GM12878 (cell line): ENCODE data around the gene AHR. TPM values are rescaled to one million over a fixed set of nuclear protein-coding genes. Genes with fewer than 3 reads are reported as not detected.
A peak's percentile ranks its signal among the peaks of the same experiment; 100 is the strongest.

ENCODE experiments used
- ATAC-seq: fragments of 200-7000 bp; cut with Tn5 transposase; 3 replicates; pipeline ENCODE4 v1.9.1; 2020; ENCODE audit warnings: mild to moderate bottlenecking, moderate library complexity
- BruUV-seq: library from RNA; stranded (reverse); fragments of 400-500 nt; replicated peaks from 2 replicates; lab custom pipeline; 2021; lab: Mats Ljungman, UMichigan
- CTCF ChIA-PET: fragments of 300-600 bp; sonication (Branson Sonifier 250); formaldehyde crosslinking; extraction: SDS; loops from one replicate; lab custom pipeline; 2021; ENCODE audit warnings: inconsistent platforms; lab: Yijun Ruan, JAX
- POLR2A ChIA-PET: fragments of 350-600 bp; formaldehyde crosslinking; extraction: SDS; loops from one replicate; lab custom pipeline; 2021; ENCODE audit warnings: inconsistent platforms; lab: Charles Lee
- RAD21 ChIA-PET: fragments of 300-600 bp; sonication (Branson Sonifier 250); formaldehyde crosslinking; loops from one replicate; lab custom pipeline; 2023; ENCODE audit warnings: antibody characterized with exemption; ENCODE audit not compliant: unreplicated experiment; lab: Charles Lee
- SMC1A ChIA-PET: fragments of 300-600 bp; sonication (Branson Sonifier 250); formaldehyde crosslinking; loops from one replicate; lab custom pipeline; 2023; ENCODE audit not compliant: unreplicated experiment, uncharacterized antibody; lab: Charles Lee
- DNase-seq: peaks from one replicate; pipeline ENCODE4 v3.0.0-alpha.2; 2011; ENCODE audit warnings: low read depth, low spot score
- FAIRE-seq: peaks from 3 replicates; lab custom pipeline; 2011; peaks lifted over from hg19 to GRCh38; lab: Jason Lieb, UNC
- H2AFZ ChIP-seq: 2 replicates; pipeline ENCODE4 v1.6.0; 2011; ENCODE audit warnings: low read depth, low read length, control low read depth; ENCODE audit not compliant: control insufficient read depth
- H3K27ac ChIP-seq: 2 replicates; pipeline ENCODE4 v1.5.1; 2011; ENCODE audit warnings: control low read depth; ENCODE audit not compliant: control insufficient read depth, insufficient read depth
- H3K27me3 ChIP-seq, 2 experiments: replicated peaks in 1 of 2; 2 replicates each; pipeline versions ENCODE4 v1.6.0 to v1.6.1; 2011; ENCODE audit warnings: low read length in 1 of 2; ENCODE audit not compliant: control insufficient read depth in 2 of 2, insufficient read depth in 2 of 2
- H3K36me3 ChIP-seq, 2 experiments: 2 replicates each; pipeline ENCODE4 v1.5.1; 2011; ENCODE audit warnings: low read length in 1 of 2; ENCODE audit not compliant: control insufficient read depth in 2 of 2, insufficient read depth in 2 of 2
- H3K4me1 ChIP-seq: 2 replicates; pipeline ENCODE4 v1.6.1; 2011; ENCODE audit warnings: mild to moderate bottlenecking, low read length, moderate library complexity, mixed read lengths; ENCODE audit not compliant: control insufficient read depth, insufficient read depth
- H3K4me2 ChIP-seq: 2 replicates; pipeline ENCODE4 v1.6.0; 2011; ENCODE audit warnings: control low read depth; ENCODE audit not compliant: control insufficient read depth, insufficient read depth
- H3K4me3 ChIP-seq: fragments of 200-600 bp; sonication (generic); 2 replicates; pipeline ENCODE4 v1.5.1; 2016
- H3K79me2 ChIP-seq: 2 replicates; pipeline ENCODE4 v1.6.0; 2011; ENCODE audit warnings: low read length; ENCODE audit not compliant: control insufficient read depth, insufficient read depth
- H3K9ac ChIP-seq: 2 replicates; pipeline ENCODE4 v1.8.0; 2011; ENCODE audit warnings: low read length, control low read depth, mixed read lengths; ENCODE audit not compliant: control insufficient read depth, insufficient read depth
- H3K9me3 ChIP-seq: replicated peaks from 3 replicates; pipeline ENCODE4 v1.5.1; 2011; ENCODE audit warnings: mild to moderate bottlenecking, low read length; ENCODE audit not compliant: control insufficient read depth, insufficient read depth
- H4K20me1 ChIP-seq: 2 replicates; pipeline ENCODE4 v1.6.0; 2011; ENCODE audit not compliant: control insufficient read depth, insufficient read depth
- ATF7 ChIP-seq: fragments of 450-650 bp; IDR thresholded peaks from 2 replicates; pipeline ENCODE4 v1.6.1; 2016; ENCODE audit warnings: low read depth, mild to moderate bottlenecking
- BACH1 ChIP-seq: fragments of 450-650 bp; IDR thresholded peaks from 2 replicates; pipeline ENCODE4 v1.6.1; 2017; ENCODE audit warnings: mild to moderate bottlenecking, borderline replicate concordance
- BCL11A ChIP-seq: IDR thresholded peaks from 2 replicates; pipeline ENCODE4 v1.6.1; 2011; ENCODE audit warnings: low read depth, low read length
- CBX3 ChIP-seq: fragments of 200-600 bp; sonication (generic); IDR thresholded peaks from 2 replicates; pipeline ENCODE4 v1.6.1; 2016; ENCODE audit warnings: low read depth, borderline replicate concordance
- CREB1 ChIP-seq: IDR thresholded peaks from 2 replicates; pipeline ENCODE4 v1.6.1; 2012; ENCODE audit warnings: low read depth, mild to moderate bottlenecking, inconsistent platforms
- MEF2A ChIP-seq: IDR thresholded peaks from 2 replicates; pipeline ENCODE4 v1.6.1; 2011; ENCODE audit warnings: low read depth, mild to moderate bottlenecking, low read length, moderate library complexity; ENCODE audit not compliant: insufficient read depth
- NBN ChIP-seq: fragments of 450-650 bp; IDR thresholded peaks from 2 replicates; pipeline ENCODE4 v1.6.1; 2016
- NFIC ChIP-seq: IDR thresholded peaks from 2 replicates; pipeline ENCODE4 v1.6.1; 2012; ENCODE audit warnings: low read depth, mild to moderate bottlenecking, inconsistent platforms, low read length, moderate library complexity
- POU2F2 ChIP-seq: IDR thresholded peaks from 3 replicates; pipeline ENCODE4 v1.6.1; 2011; ENCODE audit warnings: low read depth, mild to moderate bottlenecking, low read length, borderline replicate concordance
- TCF12 ChIP-seq: IDR thresholded peaks from 2 replicates; pipeline ENCODE4 v1.6.1; 2011; ENCODE audit warnings: low read depth, mild to moderate bottlenecking, low read length
- YBX1 ChIP-seq: fragments of 450-650 bp; IDR thresholded peaks from 2 replicates; pipeline ENCODE4 v1.6.1; 2016; ENCODE audit warnings: antibody characterized with exemption
- WGBS: methylation state at CpG from one replicate; pipeline ENCODE4 v1.1.6; 2016; ENCODE audit warnings: low lambda C conversion rate; ENCODE audit not compliant: insufficient replicate concordance, insufficient coverage; ENCODE audit errors: missing lambda C conversion rate; 5-methylcytosine and 5-hydroxymethylcytosine counted together
- in situ Hi-C: fragments of 300-500 bp; cut with MboI; formaldehyde crosslinking; loops from 9 replicates; pipeline ENCODE4 v1.14.3; 2018; ENCODE audit warnings: mixed read lengths
- intact Hi-C: fragments of 100-400 bp; cut with micrococcal nuclease; formaldehyde crosslinking; loops from one replicate; pipeline ENCODE4 v1.14.2; 2022; ENCODE audit not compliant: unreplicated experiment
- polyA plus RNA-seq, 11 experiments: library from polyadenylated mRNA; depleted of rRNA in 4 of 11; unstranded in 6 of 11; stranded (reverse) in 5 of 11; fragments of >200 nt; fragmentation: Nextera tagmentation in 4 of 11; fragmentation: Illumina TruSeq in 1 of 11; extraction: Ambion mirVana in 4 of 11; extraction: Trizol in 1 of 11; gene quantifications; 1 replicate in 1 of 11; 2 replicates in 10 of 11; pipeline versions ENCODE4 v1.2.1 to v1.2.3, GENCODE V29; 2011 to 2016; ENCODE audit warnings: inconsistent platforms in 2 of 11, missing spikeins in 2 of 11, low read depth in 1 of 11
- total RNA-seq, 4 experiments: library from RNA; depleted of rRNA in 3 of 4; stranded (reverse); fragments of >200 nt in 3 of 4; fragmentation: Illumina TruSeq in 1 of 4; extraction: Trizol in 1 of 4; gene quantifications; 2 replicates each; pipeline versions ENCODE4 v1.2.1 to v1.2.3, GENCODE V29; 2013 to 2021
- TF ChIP-seq, protein P1 (sequence below): IDR thresholded peaks from 2 replicates; pipeline ENCODE4 v1.6.1; 2012; ENCODE audit warnings: low read depth, low read length, improper control_type of control experiment
- TF ChIP-seq, protein P2 (sequence below): fragments of 450-650 bp; IDR thresholded peaks from 2 replicates; pipeline ENCODE4 v1.6.1; 2017; ENCODE audit warnings: mild to moderate bottlenecking

The AHR gene
- total and polyA plus RNA-seq, 10 of the 15 experiments (the other 5 are each of a cell fraction or from before 2014, with no cell fraction given): 1.7 to 16.9 (median 4.5) TPM

DNA sequence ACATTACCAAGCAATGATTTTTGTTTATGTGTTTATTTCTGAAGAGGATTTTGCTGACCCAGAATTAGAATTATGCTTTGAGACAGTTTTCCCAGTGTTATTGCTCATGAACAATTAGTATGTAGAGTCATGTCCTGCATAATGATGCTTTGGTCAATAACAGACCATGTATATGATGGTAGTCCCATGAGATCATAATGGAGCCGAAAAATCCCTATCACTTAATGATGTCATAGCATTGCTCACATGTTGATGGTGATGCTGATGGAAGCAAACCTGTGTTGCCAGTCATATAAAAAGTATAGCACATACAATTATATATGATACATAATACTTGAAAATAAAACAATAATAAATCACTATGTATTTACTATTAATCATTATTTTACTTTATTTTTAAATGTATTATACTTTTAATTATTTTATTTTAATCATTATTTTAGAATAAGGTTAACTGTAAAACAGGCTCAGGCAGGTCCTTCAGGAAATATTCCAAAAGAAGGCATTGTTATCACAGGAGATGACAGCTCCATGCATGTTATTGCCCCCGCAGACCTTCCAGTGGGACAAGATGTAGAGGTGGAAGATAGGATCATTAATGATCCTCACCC is 33.5 kb downstream of the AHR start:
- no peaks in the 10 kb centered on the region for H3K9me3 ChIP-seq
- no peak overlapping the region for H2AFZ ChIP-seq
- SMC1A ChIA-PET: interaction anchor here (0.6 to 1.0 kb wide), 2 partner anchors 9 to 316 kb away, joined by 3 read pairs; no protein-coding TSS in a partner anchor
- TF ChIP-seq NFIC: no peak
- 0 out of 2 replicates have a peak, but pooled peaks have one; percentile 17 for TF ChIP-seq ATF7
- TF ChIP-seq, all 136 proteins: peak for 1
- H3K79me2 ChIP-seq: no peaks in the 10 kb centered on the region
- H3K27me3 ChIP-seq: no peaks in the 10 kb centered on the region
- RAD21 ChIA-PET: interaction anchor here (1.3 to 1.6 kb wide), 2 partner anchors 24 to 26 kb away, joined by 3 to 5 read pairs; no protein-coding TSS in a partner anchor
- intact Hi-C loops (no loop called here), in situ Hi-C loops (no loop called here)
- H3K27ac ChIP-seq: no peak overlapping the region
- H3K4me2 ChIP-seq: no peak overlapping the region
- no peak for ATAC-seq
- H3K4me1 ChIP-seq: no peaks in the 10 kb centered on the region
- WGBS: 73% methylated on average over 2 of the region's 2 CpGs
- no peak for DNase-seq
- POLR2A ChIA-PET: no interaction called here
- H4K20me1 ChIP-seq: no peaks in the 10 kb centered on the region
- no TSS peak for BruUV-seq
- no peaks in the 10 kb centered on the region; a peak in 2 of 4 replicates for H3K36me3 ChIP-seq
- FAIRE-seq: no peak
- CTCF ChIA-PET: interaction anchor here (1.4 to 2.3 kb wide), 2 partner anchors 9 to 158 kb away, joined by 4 to 6 read pairs; no protein-coding TSS in a partner anchor
- H3K9ac ChIP-seq: no peak overlapping the region
- H3K4me3 ChIP-seq: no peak overlapping the region

DNA sequence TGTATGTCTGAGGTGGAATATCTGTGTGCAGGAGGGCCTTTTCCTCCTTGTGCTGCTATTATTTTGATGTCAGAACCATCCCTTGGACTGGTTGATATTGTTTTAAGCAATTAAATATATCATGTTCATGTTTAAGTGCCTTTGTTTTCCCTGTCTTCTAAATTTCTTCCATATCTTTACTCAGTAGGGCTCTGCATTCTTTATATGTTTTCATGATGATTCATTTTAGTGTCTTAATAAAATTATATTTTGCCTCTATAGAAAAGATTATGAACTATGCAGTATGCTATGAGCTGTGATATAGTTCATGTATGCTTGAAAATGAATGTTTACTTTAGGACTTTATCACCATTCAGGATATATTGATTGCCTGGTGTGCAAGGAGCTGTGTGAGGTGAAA is 34.8 kb downstream of the AHR start:
- no peak for DNase-seq
- ChIA-PET POLR2A (no interaction called here), SMC1A (no interaction called here)

More for the DNA sequence above, 34.8 kb downstream of the AHR start:
- no peaks in the 10 kb centered on the region for H3K27me3 ChIP-seq
- no peak overlapping the region for H3K4me3 ChIP-seq
- H3K4me1 ChIP-seq: no peaks in the 10 kb centered on the region
- in situ Hi-C loops: no loop called here
- H2AFZ ChIP-seq: no peak overlapping the region
- no peaks in the 10 kb centered on the region for H4K20me1 ChIP-seq
- H3K79me2 ChIP-seq: no peaks in the 10 kb centered on the region
- ChIA-PET RAD21 (no interaction called here), CTCF (interaction anchor here (0.5 to 1.1 kb wide), 3 partner anchors 210 to 353 kb away, joined by 3 read pairs; no protein-coding TSS in a partner anchor)
- H3K36me3 ChIP-seq: no peaks in the 10 kb centered on the region; a peak in 2 of 4 replicates
- ATAC-seq (no peak), FAIRE-seq (no peak)
- no peaks in the 10 kb centered on the region for H3K9me3 ChIP-seq
- no TSS peak for BruUV-seq
- H3K9ac ChIP-seq: no peak overlapping the region
- intact Hi-C loops: no loop called here
- H3K4me2 ChIP-seq: no peak overlapping the region
- no peak for TF ChIP-seq YBX1
- no peak for TF ChIP-seq CBX3
- no peak for TF ChIP-seq BCL11A
- TF ChIP-seq CREB1: no peak
- TF ChIP-seq, protein P1, sequence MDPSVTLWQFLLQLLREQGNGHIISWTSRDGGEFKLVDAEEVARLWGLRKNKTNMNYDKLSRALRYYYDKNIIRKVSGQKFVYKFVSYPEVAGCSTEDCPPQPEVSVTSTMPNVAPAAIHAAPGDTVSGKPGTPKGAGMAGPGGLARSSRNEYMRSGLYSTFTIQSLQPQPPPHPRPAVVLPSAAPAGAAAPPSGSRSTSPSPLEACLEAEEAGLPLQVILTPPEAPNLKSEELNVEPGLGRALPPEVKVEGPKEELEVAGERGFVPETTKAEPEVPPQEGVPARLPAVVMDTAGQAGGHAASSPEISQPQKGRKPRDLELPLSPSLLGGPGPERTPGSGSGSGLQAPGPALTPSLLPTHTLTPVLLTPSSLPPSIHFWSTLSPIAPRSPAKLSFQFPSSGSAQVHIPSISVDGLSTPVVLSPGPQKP: no peak
- no peak for TF ChIP-seq NBN
- TF ChIP-seq TCF12: no peak
- no peak for TF ChIP-seq POU2F2
- no peak for TF ChIP-seq MEF2A
- no peak for TF ChIP-seq BACH1
- TF ChIP-seq, protein P2, sequence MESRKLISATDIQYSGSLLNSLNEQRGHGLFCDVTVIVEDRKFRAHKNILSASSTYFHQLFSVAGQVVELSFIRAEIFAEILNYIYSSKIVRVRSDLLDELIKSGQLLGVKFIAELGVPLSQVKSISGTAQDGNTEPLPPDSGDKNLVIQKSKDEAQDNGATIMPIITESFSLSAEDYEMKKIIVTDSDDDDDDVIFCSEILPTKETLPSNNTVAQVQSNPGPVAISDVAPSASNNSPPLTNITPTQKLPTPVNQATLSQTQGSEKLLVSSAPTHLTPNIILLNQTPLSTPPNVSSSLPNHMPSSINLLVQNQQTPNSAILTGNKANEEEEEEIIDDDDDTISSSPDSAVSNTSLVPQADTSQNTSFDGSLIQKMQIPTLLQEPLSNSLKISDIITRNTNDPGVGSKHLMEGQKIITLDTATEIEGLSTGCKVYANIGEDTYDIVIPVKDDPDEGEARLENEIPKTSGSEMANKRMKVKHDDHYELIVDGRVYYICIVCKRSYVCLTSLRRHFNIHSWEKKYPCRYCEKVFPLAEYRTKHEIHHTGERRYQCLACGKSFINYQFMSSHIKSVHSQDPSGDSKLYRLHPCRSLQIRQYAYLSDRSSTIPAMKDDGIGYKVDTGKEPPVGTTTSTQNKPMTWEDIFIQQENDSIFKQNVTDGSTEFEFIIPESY: no peak
- H3K27ac ChIP-seq: no peak overlapping the region
